ENCODE results near the gene HNRNPK.
A peak's percentile ranks its signal among the peaks of the same experiment; 100 is the strongest.
"Not testable (repeated sequence)": the region's sequence is repeated elsewhere in the genome, so short reads cannot be mapped to it uniquely, and the experiment has no call there.

Gene HNRNPK

GRCh38 chr9:83975300-83975699 is 4.7 kb downstream of the HNRNPK start:
- no peak for DNase-seq

- DNase-seq = no peak
These were observed 7.7 kb downstream of the HNRNPK start for GRCh38 chr9:83972286-83972685.

- no peak for DNase-seq
These were observed 8.5 kb downstream of the HNRNPK start for GRCh38 chr9:83971485-83971884.

- DNase-seq = no peak
These were observed 10.4 kb downstream of the HNRNPK start for GRCh38 chr9:83969602-83970001.

GRCh38 chr9:83967073-83967472 is 12.9 kb downstream of the HNRNPK start:
- no peak for DNase-seq

GRCh38 chr9:83966209-83966582 is 13.8 kb downstream of the HNRNPK start:
- no peak for DNase-seq

GRCh38 chr9:83965350-83966208 is 14.4 kb downstream of the HNRNPK start:
- DNase-seq = no peak

GRCh38 chr9:83964973-83965349 is 15.1 kb downstream of the HNRNPK start:
- DNase-seq = no peak

- no peak for DNase-seq
These were observed 17.9 kb downstream of the HNRNPK start for GRCh38 chr9:83962165-83962564.

- DNase-seq = no peak
These were observed 19.0 kb downstream of the HNRNPK start for GRCh38 chr9:83960991-83961390.

- DNase-seq = no peak
These were observed 21.0 kb downstream of the HNRNPK start for GRCh38 chr9:83959061-83959460.

- DNase-seq = no peak
These were observed 22.8 kb downstream of the HNRNPK start for GRCh38 chr9:83957248-83957513.

GRCh38 chr9:83956436-83957247 is 23.4 kb downstream of the HNRNPK start:
- DNase-seq = peak; percentile 79

- peak; percentile 73 for DNase-seq
These were observed 24.0 kb downstream of the HNRNPK start for GRCh38 chr9:83956086-83956435.

GRCh38 chr9:83948096-83948495 is 31.9 kb downstream of the HNRNPK start:
- not testable (repeated sequence) for DNase-seq

- DNase-seq = no peak
These were observed 39.3 kb downstream of the HNRNPK start for GRCh38 chr9:83940590-83941303.

- peak; percentile 74 for DNase-seq
These were observed 42.1 kb downstream of the HNRNPK start for GRCh38 chr9:83937861-83938455.

GRCh38 chr9:83936523-83936922 is 43.5 kb downstream of the HNRNPK start:
- no peak for DNase-seq

GRCh38 chr9:83935276-83935935 is 44.6 kb downstream of the HNRNPK start:
- no peak for DNase-seq

- no peak for DNase-seq
These were observed 45.3 kb downstream of the HNRNPK start for GRCh38 chr9:83934569-83935275.

- DNase-seq = peak; percentile 54
These were observed 46.2 kb downstream of the HNRNPK start for GRCh38 chr9:83933790-83934189.

- DNase-seq = no peak
These were observed 47.2 kb downstream of the HNRNPK start for GRCh38 chr9:83932851-83933250.
